K562 (cell line): Measurements from ENCODE around the gene FASN. TPM values are rescaled to one million over a fixed set of nuclear protein-coding genes. Genes with fewer than 3 reads are reported as not detected.

ENCODE experiments used
- ADNP ChIP-seq: fragments of 200-800 bp; sonication (Bioruptor generic); IDR thresholded peaks from 2 replicates; pipeline ENCODE4 v1.6.1; 2016; ENCODE audit warnings: missing genetic modification characterization, missing compliant biosample characterization
- CREB3 ChIP-seq: fragments of 450-650 bp; conservative IDR thresholded peaks from 2 replicates; pipeline ENCODE4 v1.6.1; 2016; ENCODE audit warnings: missing genetic modification characterization, low read depth, mild to moderate bottlenecking, missing compliant biosample characterization, moderate library complexity
- DACH1 ChIP-seq: fragments of 450-650 bp; IDR thresholded peaks from 2 replicates; pipeline ENCODE4 v1.6.1; 2018; ENCODE audit not compliant: partially characterized antibody
- DPF2 ChIP-seq: fragments of 450-650 bp; IDR thresholded peaks from 2 replicates; pipeline ENCODE4 v1.6.1; 2016
- ETV6 ChIP-seq, 3 experiments: fragments of 150-350 bp in 1 of 3; sonication (generic) in 1 of 3; formaldehyde crosslinking in 1 of 3; IDR thresholded peaks; 2 replicates each; pipeline versions ENCODE4 v1.6.1 to v1.8.0; 2014 to 2022; ENCODE audit warnings: borderline replicate concordance in 2 of 3, low read depth in 2 of 3, antibody characterized with exemption in 1 of 3, low read length in 1 of 3, mild to moderate bottlenecking in 1 of 3, missing genetic modification reagents in 1 of 3
- HDAC3 ChIP-seq: fragments of 450-650 bp; IDR thresholded peaks from 2 replicates; pipeline ENCODE4 v1.6.1; 2018; ENCODE audit warnings: borderline replicate concordance, mild to moderate bottlenecking, moderate library complexity; ENCODE audit not compliant: partially characterized antibody
- HNRNPUL1 ChIP-seq: fragments of 200-400 bp; formaldehyde crosslinking; IDR thresholded peaks from 2 replicates; pipeline ENCODE4 v1.6.1; 2017; ENCODE audit warnings: low read length
- ILF3 ChIP-seq: fragments of 450-650 bp; IDR thresholded peaks from 2 replicates; pipeline ENCODE4 v1.6.1; 2018; ENCODE audit warnings: antibody characterized with exemption, mild to moderate bottlenecking, moderate library complexity, borderline replicate concordance
- LEF1 ChIP-seq: fragments of 450-650 bp; IDR thresholded peaks from 2 replicates; pipeline ENCODE4 v1.6.1; 2016; ENCODE audit warnings: mild to moderate bottlenecking
- MCM5 ChIP-seq: fragments of 450-650 bp; IDR thresholded peaks from 2 replicates; pipeline ENCODE4 v1.6.1; 2016; ENCODE audit warnings: low read depth
- NR2C1 ChIP-seq, 2 experiments: fragments of 450-650 bp; IDR thresholded peaks; 2 replicates each; pipeline ENCODE4 v1.6.1; 2017; ENCODE audit warnings: mild to moderate bottlenecking in 2 of 2, antibody characterized with exemption in 1 of 2, inconsistent platforms in 1 of 2, missing compliant biosample characterization in 1 of 2, missing genetic modification characterization in 1 of 2
- RFX7 ChIP-seq: fragments of 250-450 bp; sonication (Bioruptor Pico); IDR thresholded peaks from 2 replicates; pipeline ENCODE4 v1.5.1; 2021; ENCODE audit warnings: mild to moderate bottlenecking
- SMAD4 ChIP-seq: fragments of 250-450 bp; sonication (Bioruptor Pico); conservative IDR thresholded peaks from 2 replicates; pipeline ENCODE4 v1.8.0; 2021; ENCODE audit warnings: inconsistent platforms, mild to moderate bottlenecking, moderate library complexity
- STAT6 ChIP-seq: sonication (generic); formaldehyde crosslinking; IDR thresholded peaks from 2 replicates; pipeline ENCODE4 v1.8.1; 2023; ENCODE audit warnings: mild to moderate bottlenecking, missing genetic modification reagents
- TBP ChIP-seq: optimal IDR thresholded peaks from 2 replicates; pipeline ENCODE3; 2011; ENCODE audit warnings: low read depth, low read length, improper control_type of control experiment
- TRIM25 ChIP-seq: fragments of 450-650 bp; IDR thresholded peaks from 2 replicates; pipeline ENCODE4 v1.7.0; 2016; ENCODE audit warnings: borderline replicate concordance
- ZSCAN32 ChIP-seq: fragments of 450-650 bp; formaldehyde crosslinking; IDR thresholded peaks from 2 replicates; pipeline ENCODE4 v1.4.0; 2020; ENCODE audit warnings: mild to moderate bottlenecking, moderate library complexity
- polyA plus RNA-seq, 8 experiments: library from polyadenylated mRNA; depleted of rRNA in 4 of 8; stranded (reverse) in 5 of 8; unstranded in 3 of 8; fragments of >200 nt; fragmentation: Nextera tagmentation in 2 of 8; fragmentation: Illumina TruSeq in 1 of 8; extraction: Ambion mirVana in 2 of 8; extraction: Trizol in 1 of 8; gene quantifications; 2 replicates each; pipeline versions ENCODE4 v1.2.1 to v1.2.3, GENCODE V29; 2011 to 2014; ENCODE audit warnings: inconsistent platforms in 1 of 8, missing spikeins in 1 of 8
- total RNA-seq, 7 experiments: library from RNA; depleted of rRNA in 6 of 7; stranded (reverse); fragments of >200 nt in 6 of 7; fragmentation: Illumina TruSeq in 2 of 7; extraction: Trizol in 2 of 7; gene quantifications; 2 replicates each; pipeline versions ENCODE4 v1.2.1 to v1.2.3, GENCODE V29; 2011 to 2021; ENCODE audit warnings: low replicate concordance in 1 of 7
- TF ChIP-seq, protein P1 (sequence below): fragments of 250-450 bp; sonication (Bioruptor Pico); IDR thresholded peaks from 2 replicates; pipeline ENCODE4 v1.8.0; 2022; ENCODE audit warnings: inconsistent platforms, mild to moderate bottlenecking, moderate library complexity, borderline replicate concordance
- TF ChIP-seq, protein P2 (sequence below): fragments of 450-650 bp; IDR thresholded peaks from 2 replicates; pipeline ENCODE4 v1.6.1; 2014; ENCODE audit warnings: low read depth, mild to moderate bottlenecking, moderate library complexity, borderline replicate concordance

FASN gene
- total and polyA plus RNA-seq, 9 of the 15 experiments (the other 6 are each of a cell fraction or from before 2014, with no cell fraction given): 0.15 to 663 (median 49.9) TPM

DNA sequence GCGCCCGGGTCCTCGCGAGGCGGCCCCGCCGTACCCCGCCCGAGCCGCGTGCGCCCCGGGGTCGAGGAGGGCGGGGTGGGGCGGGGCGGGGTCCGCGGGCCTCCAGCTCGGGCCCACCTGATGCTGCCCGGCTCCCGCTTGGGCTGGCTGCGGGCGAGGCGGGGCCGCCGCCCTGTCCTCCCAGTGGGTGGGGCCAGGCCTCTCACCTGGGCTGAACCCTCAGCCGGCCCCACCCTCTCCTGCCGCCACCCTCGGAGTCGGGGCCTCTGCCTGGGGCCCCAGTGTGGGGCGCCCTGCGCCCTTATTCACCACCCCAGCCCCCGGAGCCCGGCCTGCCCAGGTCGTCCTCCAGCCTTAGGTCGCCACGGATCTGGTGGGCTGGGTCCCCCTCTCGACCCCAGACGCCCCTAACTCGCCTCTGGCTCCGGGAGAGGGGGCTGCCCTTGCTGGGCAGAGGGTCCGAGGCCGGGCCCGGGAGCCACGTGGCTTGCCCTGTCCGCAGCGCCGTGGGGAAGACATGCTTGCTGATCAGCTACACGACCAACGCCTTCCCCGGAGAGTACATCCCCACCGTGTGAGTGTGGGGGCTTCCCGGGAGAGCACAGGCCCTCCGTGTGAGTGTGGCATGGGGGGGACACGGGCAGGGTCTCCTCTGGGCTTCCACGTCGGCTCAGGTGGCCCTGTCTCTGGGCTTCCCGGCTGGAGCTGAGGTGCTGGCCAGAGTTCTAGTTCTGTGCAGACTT lies 66.0 kb downstream of the FASN start (continued):
- TF ChIP-seq STAT6 (CRISPR knock-in tag) (no peak), HDAC3 (no peak), RFX7 (CRISPR knock-in tag) (no peak), DACH1 (no peak), DPF2 (no peak; the same call in 1 of the 2 replicates), NR2C1 (IDR thresholded peaks at IDR 0.05) (no peak), NR2C1 (tag; IDR thresholded peaks at IDR 0.05) (no peak), ILF3 (no peak), TBP (peak; percentile 38), ETV6 (IDR thresholded peaks at IDR 0.05; ENCODE audit: borderline replicate concordance in 1 of 2, low read depth in 2 of 2, low read length in 1 of 2) (no peak), ETV6 (CRISPR knock-in tag; IDR thresholded peaks at IDR 0.05; ENCODE audit: borderline replicate concordance) (no peak), SMAD4 (CRISPR knock-in tag) (no peak; the same call in 1 of the 2 replicates), HNRNPUL1 (no peak), ADNP (tag) (no peak), LEF1 (no peak), CREB3 (tag) (no peak), MCM5 (no peak), ZSCAN32 (CRISPR knock-in tag) (no peak), TRIM25 (no peak)
- TF ChIP-seq, protein P1, sequence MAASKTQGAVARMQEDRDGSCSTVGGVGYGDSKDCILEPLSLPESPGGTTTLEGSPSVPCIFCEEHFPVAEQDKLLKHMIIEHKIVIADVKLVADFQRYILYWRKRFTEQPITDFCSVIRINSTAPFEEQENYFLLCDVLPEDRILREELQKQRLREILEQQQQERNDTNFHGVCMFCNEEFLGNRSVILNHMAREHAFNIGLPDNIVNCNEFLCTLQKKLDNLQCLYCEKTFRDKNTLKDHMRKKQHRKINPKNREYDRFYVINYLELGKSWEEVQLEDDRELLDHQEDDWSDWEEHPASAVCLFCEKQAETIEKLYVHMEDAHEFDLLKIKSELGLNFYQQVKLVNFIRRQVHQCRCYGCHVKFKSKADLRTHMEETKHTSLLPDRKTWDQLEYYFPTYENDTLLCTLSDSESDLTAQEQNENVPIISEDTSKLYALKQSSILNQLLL (CRISPR knock-in tag): no peak
- TF ChIP-seq, protein P2, sequence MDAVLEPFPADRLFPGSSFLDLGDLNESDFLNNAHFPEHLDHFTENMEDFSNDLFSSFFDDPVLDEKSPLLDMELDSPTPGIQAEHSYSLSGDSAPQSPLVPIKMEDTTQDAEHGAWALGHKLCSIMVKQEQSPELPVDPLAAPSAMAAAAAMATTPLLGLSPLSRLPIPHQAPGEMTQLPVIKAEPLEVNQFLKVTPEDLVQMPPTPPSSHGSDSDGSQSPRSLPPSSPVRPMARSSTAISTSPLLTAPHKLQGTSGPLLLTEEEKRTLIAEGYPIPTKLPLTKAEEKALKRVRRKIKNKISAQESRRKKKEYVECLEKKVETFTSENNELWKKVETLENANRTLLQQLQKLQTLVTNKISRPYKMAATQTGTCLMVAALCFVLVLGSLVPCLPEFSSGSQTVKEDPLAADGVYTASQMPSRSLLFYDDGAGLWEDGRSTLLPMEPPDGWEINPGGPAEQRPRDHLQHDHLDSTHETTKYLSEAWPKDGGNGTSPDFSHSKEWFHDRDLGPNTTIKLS: peak; percentile 80
